CD4-positive, alpha-beta T cell treated with Interleukin-15 for 4 hours (primary cell): ENCODE data around the gene ANKRD11.
"Not testable (repeated sequence)": the region's sequence is repeated elsewhere in the genome, so short reads cannot be mapped to it uniquely, and the experiment has no call there.

Experiments
- DNase-seq: peaks from one replicate; pipeline ENCODE4 v3.0.0-alpha.2; 2020; ENCODE audit warnings: low spot score

The ANKRD11 gene

DNA sequence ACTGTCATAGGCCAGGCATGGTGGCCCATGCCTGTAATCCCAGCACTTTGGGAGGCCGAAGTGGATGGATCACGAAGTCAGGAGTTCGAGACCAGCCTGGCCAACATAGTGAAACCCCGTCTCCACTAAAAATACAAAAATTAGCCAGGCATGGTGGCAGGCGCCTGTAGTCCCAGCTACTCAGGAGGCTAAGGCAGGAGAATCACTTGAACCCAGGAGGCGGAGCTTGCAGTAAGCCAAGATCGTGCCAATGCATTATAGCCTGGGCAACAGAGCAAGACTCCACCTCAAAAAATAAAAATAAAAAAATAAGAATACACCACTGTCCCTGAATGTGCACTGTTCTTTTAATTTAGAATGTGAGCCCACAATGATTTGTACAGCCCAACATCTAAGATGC lies 61.8 kb downstream of the ANKRD11 start:
- not testable (repeated sequence) for DNase-seq

DNA sequence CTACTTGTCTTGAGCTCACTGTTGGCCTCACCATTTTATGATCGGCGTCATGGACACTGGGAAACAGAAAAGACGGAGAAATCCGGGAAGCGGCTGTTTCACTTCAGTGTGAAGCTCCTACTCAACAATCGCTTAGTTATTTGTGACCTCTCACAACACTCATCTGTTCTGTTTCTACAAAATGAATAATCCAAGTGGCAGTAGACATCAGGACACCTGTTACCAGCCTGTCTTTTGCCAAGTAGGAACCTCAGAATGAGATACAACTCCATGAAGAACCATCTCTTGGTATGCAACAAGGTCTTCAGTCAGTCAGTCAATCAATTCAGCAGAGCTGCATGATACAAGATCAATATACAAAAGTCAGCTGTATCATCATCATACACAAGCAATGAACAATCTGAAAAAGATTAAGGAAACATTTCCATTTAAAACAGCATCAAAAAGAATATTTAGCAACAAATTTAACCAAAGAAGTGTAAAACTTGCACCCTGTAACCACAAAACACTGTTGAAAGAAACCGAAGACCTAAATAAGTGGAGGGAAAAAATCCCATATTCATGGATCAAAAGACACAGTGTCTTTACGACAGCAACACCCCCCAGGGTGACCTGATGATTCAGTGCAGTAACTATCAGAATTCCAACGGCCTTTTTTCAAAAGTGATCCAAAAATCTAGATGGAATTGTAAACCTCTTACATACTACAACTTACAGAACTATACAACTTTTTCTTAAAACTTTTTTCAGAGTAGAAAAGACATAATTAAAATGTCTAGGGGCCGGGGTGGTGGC lies 63.4 kb downstream of the ANKRD11 start:
- DNase-seq = no peak

DNA sequence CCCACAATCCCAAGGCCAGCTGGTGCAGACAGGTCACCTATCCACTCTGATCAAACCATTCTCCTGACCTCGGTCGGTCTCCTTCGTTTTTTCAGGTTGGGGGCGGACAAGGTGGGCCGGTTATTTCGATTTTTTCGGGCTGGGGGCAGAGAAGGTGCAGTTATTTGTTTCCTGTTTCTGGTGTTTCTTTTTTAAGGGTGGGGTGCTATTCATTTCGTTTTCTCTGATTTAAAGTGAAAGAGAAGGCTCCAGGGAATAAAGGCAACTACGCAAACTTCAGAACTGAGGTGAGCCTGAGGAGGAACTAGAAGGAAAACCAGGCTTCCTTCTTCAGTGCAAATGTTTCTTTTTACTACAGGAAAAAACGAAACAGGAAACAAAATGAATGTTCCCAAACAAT lies 64.8 kb downstream of the ANKRD11 start:
- no peak for DNase-seq

DNA sequence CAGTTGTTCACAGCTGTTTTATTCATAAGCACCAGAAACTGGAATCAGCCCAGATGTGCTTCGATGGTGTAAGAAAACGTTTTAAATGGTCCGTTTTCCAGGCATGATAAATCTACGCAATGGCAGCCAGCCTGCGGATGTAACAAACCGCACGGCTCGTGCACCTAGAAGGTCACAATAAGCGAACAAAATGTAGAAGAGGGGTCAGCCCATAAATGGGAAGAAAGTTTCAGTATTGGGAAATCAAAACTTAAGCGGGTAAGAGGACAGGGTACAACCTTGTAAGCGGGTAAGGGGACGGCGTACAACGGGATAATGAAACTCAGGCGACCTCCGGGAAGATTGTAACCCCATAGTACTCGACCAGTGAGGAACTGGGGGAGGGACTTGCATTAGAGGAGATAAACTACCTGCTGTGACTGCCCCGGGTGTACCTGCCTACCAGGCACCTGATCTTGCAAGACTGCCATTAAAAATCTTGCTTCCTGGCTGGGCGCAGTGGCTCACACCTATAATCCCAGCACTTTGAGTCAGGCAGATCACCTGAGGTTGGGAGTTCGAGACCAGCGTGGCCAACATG lies 66.6 kb downstream of the ANKRD11 start:
- DNase-seq = no peak

DNA sequence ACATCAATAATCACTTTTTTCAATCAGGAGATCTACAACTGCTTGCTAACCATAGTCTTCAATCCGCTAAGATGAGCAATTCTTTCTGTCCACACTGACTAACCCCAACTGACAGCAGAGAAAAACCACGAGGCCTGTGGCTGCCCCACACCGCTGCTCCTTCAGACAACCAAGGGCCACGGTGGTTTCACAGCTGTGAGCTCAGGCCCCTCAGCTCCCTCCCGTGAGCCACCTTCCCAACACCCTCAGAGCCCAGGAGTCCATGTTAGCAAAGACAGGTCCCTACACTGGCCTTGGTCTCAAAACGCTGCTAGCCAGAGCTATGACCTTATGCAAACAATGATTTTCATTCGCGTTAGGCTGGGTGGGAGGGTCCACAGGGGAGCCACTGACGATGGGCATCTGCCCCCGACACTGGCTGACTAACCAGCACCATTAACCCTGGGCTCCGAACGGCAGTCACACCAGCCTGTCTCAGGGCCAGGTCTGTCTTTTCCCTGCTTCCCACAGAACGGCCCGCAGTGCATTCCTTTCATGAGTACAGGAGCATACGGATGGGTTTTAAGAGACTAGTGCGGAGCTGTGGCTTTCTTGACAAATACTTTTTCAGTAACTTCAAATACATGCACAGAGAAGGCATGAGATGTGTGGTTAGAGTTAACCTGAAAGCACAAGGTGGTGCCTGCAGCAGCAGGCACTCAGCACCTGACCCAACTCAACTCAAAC lies 67.3 kb downstream of the ANKRD11 start:
- DNase-seq = peak; percentile 59

DNA sequence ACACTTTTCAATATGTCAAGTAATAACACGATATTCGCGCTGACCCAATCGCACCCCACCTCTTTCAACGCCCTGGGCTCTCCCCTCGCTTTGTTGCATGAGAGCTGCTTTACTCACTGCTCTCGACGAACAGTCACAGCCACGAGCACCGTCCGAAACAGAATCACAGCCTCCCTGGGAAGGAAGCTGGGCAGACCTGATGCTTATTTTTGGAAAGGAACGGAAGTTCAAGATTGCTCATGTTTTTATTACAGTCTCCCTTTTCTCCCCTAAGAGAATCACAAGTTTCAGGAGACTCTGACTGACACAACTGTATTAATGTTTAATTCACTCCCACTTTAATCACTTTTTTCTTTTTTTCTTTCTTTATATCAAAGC lies 67.8 kb downstream of the ANKRD11 start:
- peak; percentile 37 for DNase-seq

DNA sequence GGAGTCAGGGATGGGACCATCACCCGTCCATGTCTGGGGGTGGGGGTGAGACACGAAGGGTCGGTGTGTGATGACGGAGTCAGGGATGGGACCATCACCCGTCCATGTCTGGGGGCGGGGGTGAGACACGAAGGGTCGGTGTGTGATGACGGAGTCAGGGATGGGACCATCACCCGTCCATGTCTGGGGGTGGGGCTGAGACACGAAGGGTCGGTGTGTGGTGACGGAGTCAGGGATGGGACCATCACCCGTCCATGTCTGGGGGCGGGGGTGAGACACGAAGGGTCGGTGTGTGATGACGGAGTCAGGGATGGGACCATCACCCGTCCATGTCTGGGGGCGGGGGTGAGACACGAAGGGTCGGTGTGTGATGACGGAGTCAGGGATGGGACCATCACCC lies 69.1 kb downstream of the ANKRD11 start:
- not testable (repeated sequence) for DNase-seq

DNA sequence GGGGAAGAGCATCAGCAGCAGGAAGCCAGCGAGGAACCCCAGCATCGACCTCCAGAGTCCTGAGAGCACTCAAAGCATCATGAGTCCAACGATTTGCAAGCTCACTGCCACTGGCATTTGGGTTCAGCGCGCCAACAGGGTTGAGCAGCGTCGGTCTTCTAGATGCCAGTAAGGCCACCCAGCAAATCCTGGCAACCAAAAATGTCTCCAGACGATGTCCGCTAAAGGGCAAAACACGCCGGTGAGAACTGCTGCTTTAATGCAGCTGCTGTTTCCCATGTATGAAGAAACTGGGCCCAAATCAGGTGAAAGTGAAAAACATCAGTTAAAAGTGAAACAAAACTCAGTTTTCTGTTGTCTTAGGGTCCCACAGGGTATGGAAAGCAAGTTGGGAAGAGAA lies 70.2 kb downstream of the ANKRD11 start:
- DNase-seq = no peak

DNA sequence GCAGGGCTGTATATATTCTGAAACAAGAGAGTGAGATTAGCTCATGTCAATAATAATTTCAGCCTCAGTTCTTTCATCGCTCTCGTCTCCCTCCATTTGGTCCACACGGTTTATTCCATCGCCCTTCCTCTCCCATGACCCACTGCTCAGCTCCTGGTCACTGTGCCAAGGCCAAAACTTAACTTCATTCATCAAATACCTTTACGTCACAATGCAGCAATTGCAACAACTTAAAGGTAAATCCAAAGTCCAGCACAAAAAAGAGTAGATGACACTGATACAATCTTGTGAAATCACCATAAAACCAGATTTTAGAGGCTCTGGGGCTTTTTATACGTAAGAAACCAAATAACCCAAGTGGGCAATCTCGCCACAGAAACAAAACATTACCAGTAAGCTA lies 72.0 kb downstream of the ANKRD11 start:
- DNase-seq = no peak

DNA sequence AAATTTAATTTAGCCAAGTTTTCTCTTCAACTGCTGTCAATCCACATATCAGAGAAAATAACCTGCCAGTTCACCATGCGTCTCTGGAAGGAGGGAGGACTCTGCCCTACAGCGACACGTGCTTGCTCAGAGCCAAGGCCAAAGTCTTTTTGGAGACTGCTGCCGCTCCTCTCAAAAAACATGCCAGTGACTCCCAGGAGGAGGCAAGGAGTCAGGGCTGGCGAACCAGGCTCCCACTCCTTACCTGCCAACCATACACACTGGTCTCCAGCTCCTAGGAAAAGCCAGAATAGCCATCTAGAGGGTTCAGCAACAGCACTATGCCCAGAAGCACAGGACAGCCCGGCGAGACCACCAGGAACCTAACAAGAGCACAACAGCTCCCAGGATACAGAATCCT lies 73.0 kb downstream of the ANKRD11 start:
- no peak for DNase-seq

DNA sequence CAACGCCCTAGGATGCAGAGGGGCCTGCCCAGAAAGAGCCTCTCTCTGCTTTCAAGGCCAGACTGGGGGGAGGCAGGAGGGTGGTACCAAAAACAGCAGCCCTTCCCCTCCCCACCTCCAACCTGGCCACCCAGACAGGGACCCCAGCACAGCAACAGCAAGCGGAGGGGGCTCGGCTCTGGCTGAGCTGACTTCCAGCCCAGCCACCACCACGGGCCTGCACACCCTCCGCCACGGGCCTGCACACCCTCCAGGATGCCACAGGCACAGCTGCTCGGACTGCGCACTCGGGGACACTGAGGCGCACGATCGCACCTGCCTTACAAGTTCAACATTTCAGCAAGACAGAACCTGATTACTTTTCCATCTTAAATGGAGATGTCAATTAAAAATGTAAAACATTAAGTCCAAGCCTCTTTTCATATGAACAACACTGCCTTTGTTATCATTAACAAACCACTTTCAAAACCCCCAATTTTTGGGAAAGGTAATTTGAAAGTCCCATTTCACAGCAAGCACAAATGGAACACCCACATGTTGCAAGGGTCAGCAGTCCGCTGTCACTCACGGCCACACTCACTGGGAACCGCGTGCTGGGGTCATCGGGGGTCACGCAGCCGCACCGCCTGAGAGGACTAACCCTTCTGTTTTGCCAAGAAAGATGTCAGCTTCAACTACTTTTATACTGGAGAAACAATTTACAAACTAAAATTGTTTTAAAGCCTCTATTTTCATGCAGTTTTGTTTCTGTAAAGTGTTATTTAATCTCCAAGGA lies 76.4 kb downstream of the ANKRD11 start:
- DNase-seq = no peak

DNA sequence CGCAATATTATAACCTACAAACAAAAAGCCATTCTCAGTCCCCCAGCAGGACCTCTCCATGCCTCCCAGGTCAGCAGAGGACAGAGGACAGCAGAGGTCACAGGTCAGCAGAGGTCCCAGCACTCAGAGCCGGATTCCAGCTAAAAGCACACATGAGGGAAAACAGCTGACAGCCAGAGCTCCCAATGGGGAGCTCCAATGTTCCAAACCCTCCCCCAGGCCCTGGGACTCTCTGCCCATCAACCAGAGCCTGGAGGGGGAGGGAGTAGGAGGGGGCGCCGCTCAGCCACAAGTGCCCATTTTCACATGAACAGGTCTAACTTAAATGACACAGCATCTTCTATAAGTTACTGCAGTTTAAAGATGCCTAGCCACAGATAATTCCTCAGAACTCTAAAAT lies 77.5 kb downstream of the ANKRD11 start:
- DNase-seq = no peak

DNA sequence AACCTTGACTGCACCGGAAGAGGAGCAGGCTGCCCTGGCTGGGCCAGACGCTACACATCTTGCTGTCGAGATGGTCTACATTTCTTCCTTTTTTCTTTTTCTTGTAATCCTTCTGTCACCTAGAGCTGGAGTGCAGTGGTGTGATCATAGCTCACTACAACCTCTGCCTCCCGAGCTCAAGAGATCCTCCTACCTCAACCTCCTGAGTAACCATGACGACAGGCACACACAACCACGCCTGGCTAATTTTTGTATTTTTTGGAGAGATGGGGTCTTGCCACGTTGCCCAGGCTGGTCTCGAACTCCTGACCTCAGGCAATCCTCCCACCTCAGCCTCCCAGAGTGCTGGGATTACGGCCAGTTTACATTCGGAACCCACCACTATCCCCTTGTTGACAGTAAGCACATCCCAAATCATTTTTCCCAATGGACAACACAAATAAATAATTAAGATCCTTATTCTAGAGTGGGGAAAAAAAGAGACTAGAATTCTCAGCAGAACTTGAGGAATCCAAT lies 79.0 kb downstream of the ANKRD11 start:
- no peak for DNase-seq

DNA sequence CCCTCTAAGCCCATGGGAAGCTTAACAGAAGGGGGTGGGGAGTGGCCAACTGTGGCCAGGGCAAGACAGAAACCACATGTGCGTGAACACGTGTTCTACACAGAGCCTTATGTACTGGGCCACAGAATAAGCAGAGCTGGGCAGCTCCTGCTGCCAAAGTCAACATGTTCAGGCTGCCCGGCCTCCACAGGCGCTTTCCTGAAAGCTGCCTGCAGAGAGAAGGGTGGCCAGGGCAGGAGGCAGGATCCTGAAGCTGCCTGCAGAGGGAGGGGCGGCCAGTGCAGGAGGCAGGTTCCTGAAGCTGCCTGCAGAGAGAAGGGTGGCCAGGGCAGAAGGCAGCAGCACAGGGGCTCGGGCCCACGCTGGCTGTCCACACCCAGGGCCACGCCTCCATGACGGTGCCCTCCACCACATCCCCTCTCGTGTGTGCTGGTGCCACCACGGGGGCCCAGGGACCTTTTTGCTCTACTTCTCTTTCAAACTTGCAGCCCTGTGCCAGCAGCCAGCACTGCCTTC lies 79.5 kb downstream of the ANKRD11 start:
- no peak for DNase-seq

DNA sequence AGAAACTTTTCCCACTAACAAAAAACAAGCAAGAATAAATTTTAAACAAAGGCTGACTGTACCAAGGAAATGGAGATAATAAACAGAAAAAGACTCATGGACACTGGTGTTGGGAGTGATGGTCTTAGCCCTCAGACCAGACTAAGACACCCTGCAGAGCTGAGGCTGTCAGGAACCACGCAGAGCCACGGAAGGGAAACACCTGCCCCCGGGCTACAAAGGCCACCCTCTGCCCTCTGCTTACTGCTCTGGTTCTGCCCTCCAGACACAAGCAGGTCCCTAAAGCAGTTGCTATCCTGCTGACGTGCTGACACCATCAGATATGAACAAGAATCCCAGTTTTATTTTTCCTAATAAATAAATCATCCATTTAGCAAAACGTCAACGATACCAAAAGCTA lies 80.0 kb downstream of the ANKRD11 start:
- no peak for DNase-seq

DNA sequence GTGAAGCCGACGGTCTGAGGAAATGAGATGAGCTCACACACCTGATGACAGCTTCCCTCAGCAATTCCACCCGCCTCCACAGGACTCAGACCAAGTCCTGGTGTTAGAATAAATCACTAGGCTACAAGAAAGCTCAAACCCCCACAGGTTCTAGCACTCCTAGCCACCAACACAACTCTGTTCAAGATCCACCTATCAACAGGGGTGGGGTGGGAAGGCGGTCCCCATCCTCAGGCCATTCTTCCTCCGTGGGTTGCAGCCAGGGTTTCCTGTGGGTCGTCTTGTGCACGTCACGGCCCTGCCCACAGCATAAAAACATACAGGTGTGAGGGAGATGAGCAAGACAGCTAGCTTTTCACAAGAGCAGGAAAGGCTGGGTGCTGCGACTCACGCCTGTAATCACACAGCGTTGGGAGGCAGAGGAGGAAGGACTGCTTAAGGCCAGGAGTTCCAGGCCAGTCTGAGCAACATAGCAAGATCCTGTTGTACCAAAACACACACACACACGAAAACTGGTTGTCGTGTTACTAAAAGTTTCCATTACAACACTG lies 81.1 kb downstream of the ANKRD11 start:
- DNase-seq = peak; percentile 54

DNA sequence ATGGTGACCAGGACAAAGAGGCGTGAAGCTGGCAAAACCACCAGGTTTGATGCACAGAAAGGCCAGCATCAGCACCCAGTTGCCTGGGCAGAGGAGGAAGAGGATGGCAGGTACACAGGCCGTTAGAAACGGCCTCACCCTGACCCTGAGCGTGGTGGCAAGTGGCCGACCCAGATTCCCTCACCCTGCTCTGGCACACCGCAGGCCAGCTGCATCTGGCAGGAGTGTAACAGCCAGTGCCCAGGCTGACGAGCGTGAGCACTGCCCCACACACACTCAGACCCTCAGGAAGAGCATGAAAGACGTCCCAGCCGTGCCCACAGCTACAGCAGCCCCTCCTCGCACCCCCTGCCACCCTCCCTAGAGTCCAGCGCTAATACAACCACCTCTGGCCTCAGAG lies 82.0 kb downstream of the ANKRD11 start:
- no peak for DNase-seq

DNA sequence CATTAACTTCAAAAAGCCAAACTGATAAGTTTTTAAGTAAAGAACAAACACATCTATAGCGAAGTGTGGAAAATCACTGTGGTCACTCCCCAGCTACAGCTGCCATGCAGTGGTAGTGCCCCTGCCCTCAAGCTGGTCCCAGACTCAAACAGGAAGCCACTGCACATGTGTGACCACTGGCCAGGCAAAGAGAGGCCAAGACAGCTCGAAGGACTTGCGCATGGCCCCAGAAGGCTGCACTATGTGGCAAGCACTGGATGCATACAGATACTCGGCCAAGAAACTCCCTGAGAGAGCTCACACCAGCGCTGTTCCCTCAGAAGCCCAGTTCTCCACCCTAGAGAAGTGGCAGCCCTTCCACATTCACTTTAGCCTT lies 82.4 kb downstream of the ANKRD11 start:
- DNase-seq = no peak

DNA sequence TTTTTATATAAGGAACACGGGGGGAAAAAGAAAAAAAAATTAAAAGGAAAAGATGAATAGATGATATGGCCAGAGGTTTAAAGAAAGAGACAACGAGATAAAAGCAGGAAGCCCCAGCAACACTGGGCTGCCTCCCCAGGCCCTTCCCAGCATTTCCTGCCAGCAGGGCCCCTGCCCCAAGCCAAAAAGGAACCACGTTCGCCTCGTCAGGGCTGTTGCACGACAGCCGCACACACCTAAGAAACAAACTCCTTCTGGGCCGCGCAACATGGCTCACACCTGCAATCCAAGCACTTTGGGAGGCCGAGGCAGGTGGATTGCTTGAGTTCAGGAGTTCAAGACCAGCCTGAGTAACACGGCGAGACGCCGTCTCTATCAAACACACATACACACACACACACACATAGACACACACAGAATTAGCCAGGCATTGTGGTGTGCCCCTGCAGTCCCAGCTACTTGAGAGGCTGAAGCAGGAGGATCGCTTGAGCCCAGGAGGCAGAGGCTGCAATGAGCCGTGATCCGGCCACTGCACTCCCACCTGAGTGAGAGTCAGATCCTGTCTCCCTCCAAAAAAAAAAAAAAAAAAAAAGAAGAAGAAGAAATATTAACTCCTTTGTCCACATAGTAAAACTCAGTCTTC lies 83.0 kb downstream of the ANKRD11 start:
- DNase-seq = no peak

DNA sequence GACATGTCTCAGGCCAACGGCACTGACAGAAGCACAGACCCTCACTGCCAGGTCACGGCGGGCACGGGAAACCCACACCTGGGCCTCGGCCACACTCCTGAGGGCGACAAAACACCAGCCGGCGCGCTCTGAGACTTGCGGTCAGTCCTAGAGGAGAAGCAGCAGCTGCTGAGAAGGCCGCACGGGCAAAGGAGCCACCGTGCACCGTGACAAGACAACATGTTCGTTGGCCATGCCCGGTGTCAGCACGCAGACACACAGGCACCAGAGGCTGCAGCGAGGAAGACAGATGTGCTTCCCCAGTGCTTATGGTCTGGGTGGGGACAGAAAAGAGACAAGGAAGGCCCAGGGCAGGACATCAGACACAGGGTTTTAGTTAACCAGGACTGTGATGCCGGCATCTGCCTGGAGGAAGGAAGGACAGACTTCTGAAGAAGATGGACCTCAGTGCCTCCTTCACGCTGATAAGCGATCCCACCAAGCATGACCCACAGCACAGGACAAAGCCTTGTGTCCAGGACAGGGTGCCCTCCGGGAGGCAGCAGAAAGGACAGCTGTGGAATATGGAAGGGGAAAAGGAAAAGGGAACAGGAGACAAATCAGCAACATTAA lies 84.0 kb downstream of the ANKRD11 start:
- DNase-seq = no peak

DNA sequence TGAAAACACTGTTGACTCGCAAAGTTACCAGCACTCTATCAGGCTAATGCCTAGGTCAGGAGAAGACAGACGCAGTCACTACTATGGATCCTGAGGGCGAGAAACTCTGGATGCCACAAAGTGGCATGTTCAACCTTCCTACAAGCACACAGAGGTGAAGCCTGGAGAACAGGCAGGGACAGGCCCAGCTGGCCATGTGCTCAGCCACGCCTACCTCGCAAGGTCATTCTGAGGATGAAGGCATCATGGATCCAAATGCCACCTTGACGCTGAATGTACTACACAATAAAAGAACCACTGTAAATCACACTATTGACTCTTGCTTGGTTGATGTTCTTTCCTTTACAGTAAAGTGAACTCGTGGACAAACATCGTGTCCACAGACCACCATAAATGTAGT lies 85.8 kb downstream of the ANKRD11 start:
- DNase-seq = no peak
